Keratinocyte (primary cell): ENCODE data around the gene PRPF6. TPM values are rescaled to one million over a fixed set of nuclear protein-coding genes. Genes with fewer than 3 reads are reported as not detected.

Experiments used
- DNase-seq: peaks from one replicate; pipeline ENCODE4 v3.0.0-alpha.2; 2011; ENCODE audit warnings: low read depth, missing footprints, low spot score
- FAIRE-seq: peaks from 2 replicates; lab custom pipeline; 2011; peaks lifted over from hg19 to GRCh38; lab: Jason Lieb, UNC
- H2AFZ ChIP-seq: 2 replicates; pipeline ENCODE4 v1.6.0; 2012; ENCODE audit warnings: low read length, control low read depth, inconsistent platforms; ENCODE audit not compliant: control insufficient read depth
- H3K27ac ChIP-seq: 2 replicates; pipeline ENCODE4 v1.5.1; 2011; ENCODE audit warnings: low read length; ENCODE audit not compliant: control insufficient read depth, insufficient read depth
- H3K27me3 ChIP-seq: 3 replicates; pipeline ENCODE4 v1.6.0; 2011; ENCODE audit warnings: low read length; ENCODE audit not compliant: control insufficient read depth, insufficient read depth; ENCODE audit errors: extremely low read depth
- H3K36me3 ChIP-seq, 2 experiments: 2 replicates in 1 of 2; 3 replicates in 1 of 2; pipeline ENCODE4 v1.5.1; 2011; ENCODE audit warnings: low read length in 2 of 2, mild to moderate bottlenecking in 1 of 2; ENCODE audit not compliant: control insufficient read depth in 2 of 2, insufficient read depth in 2 of 2; ENCODE audit errors: extremely low read depth in 1 of 2
- H3K4me1 ChIP-seq: 3 replicates; pipeline ENCODE4 v1.5.1; 2011; ENCODE audit warnings: low read length; ENCODE audit not compliant: control insufficient read depth, insufficient read depth; ENCODE audit errors: extremely low read depth
- H3K4me2 ChIP-seq: 3 replicates; pipeline ENCODE4 v1.6.0; 2011; ENCODE audit warnings: low read depth, low read length; ENCODE audit not compliant: control insufficient read depth, insufficient read depth; ENCODE audit errors: extremely low read depth
- H3K4me3 ChIP-seq, 3 experiments: fragments of 200-600 bp in 1 of 3; sonication (generic) in 1 of 3; 2 replicates in 2 of 3; 3 replicates in 1 of 3; pipeline ENCODE4 v1.5.1; 2011 to 2016; ENCODE audit warnings: low read length in 3 of 3, mild to moderate bottlenecking in 3 of 3, control low read depth in 2 of 3, inconsistent platforms in 1 of 3, low read depth in 1 of 3, mixed read lengths in 1 of 3, mixed run types in 1 of 3, moderate library complexity in 1 of 3; ENCODE audit not compliant: control insufficient read depth in 2 of 3, insufficient read depth in 2 of 3; ENCODE audit errors: extremely low read depth in 1 of 3
- H3K79me2 ChIP-seq: 2 replicates; pipeline ENCODE4 v1.6.0; 2012; ENCODE audit warnings: low read length; ENCODE audit not compliant: control insufficient read depth, insufficient read depth
- H3K9ac ChIP-seq: 3 replicates; pipeline ENCODE4 v1.6.0; 2011; ENCODE audit warnings: low read length; ENCODE audit not compliant: control insufficient read depth, insufficient read depth; ENCODE audit errors: extremely low read depth
- H3K9me1 ChIP-seq: 3 replicates; pipeline ENCODE4 v1.6.0; 2011; ENCODE audit warnings: low read length; ENCODE audit not compliant: control insufficient read depth, insufficient read depth; ENCODE audit errors: extremely low read depth
- H3K9me3 ChIP-seq: 2 replicates; pipeline ENCODE4 v1.5.1; 2012; ENCODE audit warnings: low read depth, low read length; ENCODE audit not compliant: control insufficient read depth
- H4K20me1 ChIP-seq: 3 replicates; pipeline ENCODE4 v1.6.0; 2011; ENCODE audit warnings: low read length; ENCODE audit not compliant: control insufficient read depth, insufficient read depth; ENCODE audit errors: extremely low read depth
- CTCF ChIP-seq, 3 experiments: IDR thresholded peaks in 1 of 3; conservative IDR thresholded peaks in 1 of 3; optimal IDR thresholded peaks in 1 of 3; 2 replicates in 2 of 3; 3 replicates in 1 of 3; pipeline versions ENCODE3 to v1.5.1; 2011; ENCODE audit warnings: low read length in 3 of 3, mild to moderate bottlenecking in 3 of 3, moderate library complexity in 2 of 3, control low read depth in 1 of 3, inconsistent platforms in 1 of 3; ENCODE audit not compliant: insufficient read depth in 2 of 3; ENCODE audit errors: extremely low read depth in 1 of 3
- EZH2 ChIP-seq: IDR thresholded peaks from one replicate; pipeline ENCODE4 v1.6.1; 2012; ENCODE audit warnings: inconsistent platforms, mild to moderate bottlenecking, low read length, moderate library complexity
- dilution Hi-C: fragments of 300-500 bp; cut with MboI; formaldehyde crosslinking; loops from one replicate; pipeline ENCODE4 v1.7.0; 2020; ENCODE audit warnings: low sequenced_read_pairs; ENCODE audit not compliant: extremely low pct_ligation_motif_present
- polyA plus RNA-seq, 5 experiments: library from polyadenylated mRNA; depleted of rRNA in 3 of 5; stranded (reverse) in 3 of 5; stranded (forward) in 1 of 5; unstranded in 1 of 5; fragments of >200 nt; gene quantifications; 1 replicate in 1 of 5; 2 replicates in 3 of 5; 3 replicates in 1 of 5; pipeline versions ENCODE4 v1.2.1 to v1.2.3, GENCODE V29; 2011 to 2012; ENCODE audit warnings: missing spikeins in 2 of 5, low read depth in 1 of 5, low replicate concordance in 1 of 5

Gene PRPF6
- polyA plus RNA-seq, 1 donor (not counting 4 experiments of a cell fraction or from before 2014, with no cell fraction given), result 30.5 TPM

- no peak overlapping the region for H2AFZ ChIP-seq
- H3K36me3 ChIP-seq, result peaks cover 0 to 10% of the 10 kb centered on the region in 2 experiments
- no peaks in the 10 kb centered on the region for H3K27me3 ChIP-seq
- no peaks in the 10 kb centered on the region for H4K20me1 ChIP-seq
- DNase-seq (no peak), FAIRE-seq (no peak)
- no peak overlapping the region for H3K4me2 ChIP-seq
- no peaks in the 10 kb centered on the region for H3K9me3 ChIP-seq
- no peak overlapping the region for H3K9ac ChIP-seq
- H3K79me2 ChIP-seq, result no peaks in the 10 kb centered on the region
- dilution Hi-C loops, result no loop called here
- H3K9me1 ChIP-seq, result no peaks in the 10 kb centered on the region
- H3K4me1 ChIP-seq, result no peaks in the 10 kb centered on the region
- TF ChIP-seq EZH2, result no peak
- no peak for TF ChIP-seq CTCF (optimal IDR thresholded peaks at IDR 0.05 in 1 of 3, IDR thresholded peaks at IDR 0.05 in 1 of 3, conservative IDR thresholded peaks at IDR 0.05 in 1 of 3; ENCODE audit: extremely low read depth in 1 of 3, insufficient read depth in 2 of 3, low read length in 3 of 3)
- H3K4me3 ChIP-seq, result no peak overlapping the region
- H3K27ac ChIP-seq, result no peak overlapping the region
These were observed 91.6 kb downstream of the PRPF6 start for GRCh38 chr20:64072498-64073063.

- Histone ChIP-seq H3K4me2 (no peak overlapping the region), H3K9me3 (no peaks in the 10 kb centered on the region), H3K36me3 (peaks cover 0 to 10% of the 10 kb centered on the region in 2 experiments), H3K4me1 (peaks cover 9% of the 10 kb centered on the region), H3K4me3 (no peak overlapping the region), H4K20me1 (no peaks in the 10 kb centered on the region), H3K79me2 (peaks cover 2% of the 10 kb centered on the region), H3K27ac (no peak overlapping the region), H2AFZ (no peak overlapping the region), H3K27me3 (no peaks in the 10 kb centered on the region), H3K9ac (no peak overlapping the region), H3K9me1 (no peaks in the 10 kb centered on the region)
- no peak for TF ChIP-seq CTCF (optimal IDR thresholded peaks at IDR 0.05 in 1 of 3, IDR thresholded peaks at IDR 0.05 in 1 of 3, conservative IDR thresholded peaks at IDR 0.05 in 1 of 3; ENCODE audit: extremely low read depth in 1 of 3, insufficient read depth in 2 of 3, low read length in 3 of 3)
- no peak for TF ChIP-seq EZH2
- dilution Hi-C loops, result no loop called here
- no peak for DNase-seq
- no peak for FAIRE-seq
These were observed 92.7 kb downstream of the PRPF6 start for GRCh38 chr20:64073476-64074183.
